GM23338 (cell line): Measurements from ENCODE around the gene SPECC1.

Source experiments
- EZH2phosphoT487 ChIP-seq: fragments of 200-600 bp; sonication (generic); IDR thresholded peaks from one replicate; pipeline ENCODE4 v1.8.1; 2018; ENCODE audit warnings: antibody characterized with exemption; ENCODE audit not compliant: unreplicated experiment
- NANOG ChIP-seq: IDR thresholded peaks from 2 replicates; pipeline ENCODE4 v1.6.1; 2016; ENCODE audit warnings: antibody characterized with exemption, borderline replicate concordance
- POLR2AphosphoS5 ChIP-seq: IDR thresholded peaks from 2 replicates; pipeline ENCODE4 v1.6.1; 2016; ENCODE audit warnings: antibody characterized with exemption, low read depth
- TF ChIP-seq, protein P1 (sequence below), 2 experiments: fragments of 200-600 bp in 1 of 2; sonication (generic) in 1 of 2; conservative IDR thresholded peaks; 2 replicates each; pipeline versions ENCODE4 v1.5.1 to v1.6.1; 2016 to 2017; ENCODE audit warnings: antibody characterized with exemption in 2 of 2, low read depth in 2 of 2, mild to moderate bottlenecking in 2 of 2, moderate library complexity in 1 of 2
- TF ChIP-seq, protein P2 (sequence below): IDR thresholded peaks from one replicate; pipeline ENCODE4 v1.6.1; 2018; ENCODE audit warnings: antibody characterized with exemption; ENCODE audit not compliant: unreplicated experiment

DNA sequence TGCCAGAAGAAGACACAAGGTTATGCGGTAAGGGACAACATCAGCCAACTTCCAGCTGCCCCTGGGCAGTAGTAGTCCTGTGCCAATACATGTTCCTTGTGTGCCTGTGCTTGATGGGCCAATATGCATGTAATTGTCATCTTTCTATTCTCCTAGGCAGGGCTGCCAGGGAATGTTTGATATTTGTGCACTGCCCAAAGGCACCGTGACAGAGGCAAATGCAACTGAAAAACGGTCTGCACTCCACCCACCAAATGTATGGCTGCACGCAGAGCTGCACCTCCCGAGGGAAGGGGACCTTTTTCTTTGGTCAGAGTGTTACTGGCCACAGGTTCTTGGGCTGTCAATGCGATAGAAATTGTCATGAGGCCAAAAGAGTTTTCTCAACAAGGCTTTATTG, 251.1 kb downstream of the SPECC1 start:
- TF ChIP-seq, protein P1, sequence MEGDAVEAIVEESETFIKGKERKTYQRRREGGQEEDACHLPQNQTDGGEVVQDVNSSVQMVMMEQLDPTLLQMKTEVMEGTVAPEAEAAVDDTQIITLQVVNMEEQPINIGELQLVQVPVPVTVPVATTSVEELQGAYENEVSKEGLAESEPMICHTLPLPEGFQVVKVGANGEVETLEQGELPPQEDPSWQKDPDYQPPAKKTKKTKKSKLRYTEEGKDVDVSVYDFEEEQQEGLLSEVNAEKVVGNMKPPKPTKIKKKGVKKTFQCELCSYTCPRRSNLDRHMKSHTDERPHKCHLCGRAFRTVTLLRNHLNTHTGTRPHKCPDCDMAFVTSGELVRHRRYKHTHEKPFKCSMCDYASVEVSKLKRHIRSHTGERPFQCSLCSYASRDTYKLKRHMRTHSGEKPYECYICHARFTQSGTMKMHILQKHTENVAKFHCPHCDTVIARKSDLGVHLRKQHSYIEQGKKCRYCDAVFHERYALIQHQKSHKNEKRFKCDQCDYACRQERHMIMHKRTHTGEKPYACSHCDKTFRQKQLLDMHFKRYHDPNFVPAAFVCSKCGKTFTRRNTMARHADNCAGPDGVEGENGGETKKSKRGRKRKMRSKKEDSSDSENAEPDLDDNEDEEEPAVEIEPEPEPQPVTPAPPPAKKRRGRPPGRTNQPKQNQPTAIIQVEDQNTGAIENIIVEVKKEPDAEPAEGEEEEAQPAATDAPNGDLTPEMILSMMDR (conservative IDR thresholded peaks at IDR 0.05; ENCODE audit: low read depth in 2 of 2) = no peak
- TF ChIP-seq POLR2AphosphoS5 (no peak), NANOG (no peak), EZH2phosphoT487 (no peak)
- TF ChIP-seq, protein P2, sequence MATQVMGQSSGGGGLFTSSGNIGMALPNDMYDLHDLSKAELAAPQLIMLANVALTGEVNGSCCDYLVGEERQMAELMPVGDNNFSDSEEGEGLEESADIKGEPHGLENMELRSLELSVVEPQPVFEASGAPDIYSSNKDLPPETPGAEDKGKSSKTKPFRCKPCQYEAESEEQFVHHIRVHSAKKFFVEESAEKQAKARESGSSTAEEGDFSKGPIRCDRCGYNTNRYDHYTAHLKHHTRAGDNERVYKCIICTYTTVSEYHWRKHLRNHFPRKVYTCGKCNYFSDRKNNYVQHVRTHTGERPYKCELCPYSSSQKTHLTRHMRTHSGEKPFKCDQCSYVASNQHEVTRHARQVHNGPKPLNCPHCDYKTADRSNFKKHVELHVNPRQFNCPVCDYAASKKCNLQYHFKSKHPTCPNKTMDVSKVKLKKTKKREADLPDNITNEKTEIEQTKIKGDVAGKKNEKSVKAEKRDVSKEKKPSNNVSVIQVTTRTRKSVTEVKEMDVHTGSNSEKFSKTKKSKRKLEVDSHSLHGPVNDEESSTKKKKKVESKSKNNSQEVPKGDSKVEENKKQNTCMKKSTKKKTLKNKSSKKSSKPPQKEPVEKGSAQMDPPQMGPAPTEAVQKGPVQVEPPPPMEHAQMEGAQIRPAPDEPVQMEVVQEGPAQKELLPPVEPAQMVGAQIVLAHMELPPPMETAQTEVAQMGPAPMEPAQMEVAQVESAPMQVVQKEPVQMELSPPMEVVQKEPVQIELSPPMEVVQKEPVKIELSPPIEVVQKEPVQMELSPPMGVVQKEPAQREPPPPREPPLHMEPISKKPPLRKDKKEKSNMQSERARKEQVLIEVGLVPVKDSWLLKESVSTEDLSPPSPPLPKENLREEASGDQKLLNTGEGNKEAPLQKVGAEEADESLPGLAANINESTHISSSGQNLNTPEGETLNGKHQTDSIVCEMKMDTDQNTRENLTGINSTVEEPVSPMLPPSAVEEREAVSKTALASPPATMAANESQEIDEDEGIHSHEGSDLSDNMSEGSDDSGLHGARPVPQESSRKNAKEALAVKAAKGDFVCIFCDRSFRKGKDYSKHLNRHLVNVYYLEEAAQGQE = no peak
